ENCODE data around the gene NELFB. TPM values are rescaled to one million over a fixed set of nuclear protein-coding genes. Genes with fewer than 3 reads are reported as not detected.

The NELFB gene
- total and polyA plus RNA-seq, 9 of the 15 experiments (the other 6 are each of a cell fraction or from before 2014, with no cell fraction given): 0.24 to 84.0 (median 29.7) TPM

GRCh38 chr9:137218754-137219271 is 36.3 kb upstream of the NELFB start (continued):
- TF ChIP-seq COPS2 (conservative IDR thresholded peaks at IDR 0.05) (no peak), PRPF4 (IDR thresholded peaks at IDR 0.05; ENCODE audit: insufficient read depth, low read depth, low read length, poor library complexity, severe bottlenecking) (no peak), RCOR1 (IDR thresholded peaks at IDR 0.05; ENCODE audit: borderline replicate concordance in 1 of 2, low read depth in 2 of 2, low read length in 2 of 2) (peak in 1 of 2 experiments; percentile 59; a peak in 2 of 4 replicates), PHF8 (IDR thresholded peaks at IDR 0.05; ENCODE audit: borderline replicate concordance, low read length) (peak; percentile 23; the same call in 1 of the 2 replicates), RAD21 (CRISPR knock-in tag; conservative IDR thresholded peaks at IDR 0.05 in 1 of 2, IDR thresholded peaks at IDR 0.05 in 1 of 2) (peak in 1 of 2 experiments; percentile 30; a peak in 2 of 4 replicates), ZNF830 (CRISPR knock-in tag; IDR thresholded peaks at IDR 0.05) (no peak), MCM7 (IDR thresholded peaks at IDR 0.05) (no peak), NR1H2 (CRISPR knock-in tag; IDR thresholded peaks at IDR 0.05) (no peak), DACH1 (IDR thresholded peaks at IDR 0.05; ENCODE audit: partially characterized antibody) (peak; percentile 92), SMARCA4 (IDR thresholded peaks at IDR 0.05) (peak; percentile 90), ID3 (CRISPR knock-in tag; IDR thresholded peaks at IDR 0.05) (no peak), ID3 (tag; IDR thresholded peaks at IDR 0.05) (peak; percentile 81), SNAPC5 (CRISPR knock-in tag; IDR thresholded peaks at IDR 0.05) (no peak), FOXK2 (conservative IDR thresholded peaks at IDR 0.05 in 1 of 2, IDR thresholded peaks at IDR 0.05 in 1 of 2; ENCODE audit: low read depth in 2 of 2) (peak; percentile 48 to 59; a peak in 3 of 4 replicates), TAL1 (IDR thresholded peaks at IDR 0.05) (no peak), SRF (CRISPR knock-in tag; IDR thresholded peaks at IDR 0.05) (0 out of 4 replicates have a peak, but pooled peaks of 1 of the 2 experiments have one; percentile 48), FOXM1 (IDR thresholded peaks at IDR 0.05; ENCODE audit: low read depth) (no peak), FOXM1 (CRISPR knock-in tag; IDR thresholded peaks at IDR 0.05; ENCODE audit: low read depth) (no peak), GATA2 (CRISPR knock-in tag; IDR thresholded peaks at IDR 0.05) (peak; percentile 75), ZKSCAN8 (CRISPR knock-in tag; IDR thresholded peaks at IDR 0.05) (no peak), RHOXF2B (CRISPR knock-in tag; conservative IDR thresholded peaks at IDR 0.05) (no peak)
- TF ChIP-seq, protein P1, sequence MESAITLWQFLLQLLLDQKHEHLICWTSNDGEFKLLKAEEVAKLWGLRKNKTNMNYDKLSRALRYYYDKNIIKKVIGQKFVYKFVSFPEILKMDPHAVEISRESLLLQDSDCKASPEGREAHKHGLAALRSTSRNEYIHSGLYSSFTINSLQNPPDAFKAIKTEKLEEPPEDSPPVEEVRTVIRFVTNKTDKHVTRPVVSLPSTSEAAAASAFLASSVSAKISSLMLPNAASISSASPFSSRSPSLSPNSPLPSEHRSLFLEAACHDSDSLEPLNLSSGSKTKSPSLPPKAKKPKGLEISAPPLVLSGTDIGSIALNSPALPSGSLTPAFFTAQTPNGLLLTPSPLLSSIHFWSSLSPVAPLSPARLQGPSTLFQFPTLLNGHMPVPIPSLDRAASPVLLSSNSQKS (CRISPR knock-in tag; IDR thresholded peaks at IDR 0.05): no peak
- TF ChIP-seq, protein P2, sequence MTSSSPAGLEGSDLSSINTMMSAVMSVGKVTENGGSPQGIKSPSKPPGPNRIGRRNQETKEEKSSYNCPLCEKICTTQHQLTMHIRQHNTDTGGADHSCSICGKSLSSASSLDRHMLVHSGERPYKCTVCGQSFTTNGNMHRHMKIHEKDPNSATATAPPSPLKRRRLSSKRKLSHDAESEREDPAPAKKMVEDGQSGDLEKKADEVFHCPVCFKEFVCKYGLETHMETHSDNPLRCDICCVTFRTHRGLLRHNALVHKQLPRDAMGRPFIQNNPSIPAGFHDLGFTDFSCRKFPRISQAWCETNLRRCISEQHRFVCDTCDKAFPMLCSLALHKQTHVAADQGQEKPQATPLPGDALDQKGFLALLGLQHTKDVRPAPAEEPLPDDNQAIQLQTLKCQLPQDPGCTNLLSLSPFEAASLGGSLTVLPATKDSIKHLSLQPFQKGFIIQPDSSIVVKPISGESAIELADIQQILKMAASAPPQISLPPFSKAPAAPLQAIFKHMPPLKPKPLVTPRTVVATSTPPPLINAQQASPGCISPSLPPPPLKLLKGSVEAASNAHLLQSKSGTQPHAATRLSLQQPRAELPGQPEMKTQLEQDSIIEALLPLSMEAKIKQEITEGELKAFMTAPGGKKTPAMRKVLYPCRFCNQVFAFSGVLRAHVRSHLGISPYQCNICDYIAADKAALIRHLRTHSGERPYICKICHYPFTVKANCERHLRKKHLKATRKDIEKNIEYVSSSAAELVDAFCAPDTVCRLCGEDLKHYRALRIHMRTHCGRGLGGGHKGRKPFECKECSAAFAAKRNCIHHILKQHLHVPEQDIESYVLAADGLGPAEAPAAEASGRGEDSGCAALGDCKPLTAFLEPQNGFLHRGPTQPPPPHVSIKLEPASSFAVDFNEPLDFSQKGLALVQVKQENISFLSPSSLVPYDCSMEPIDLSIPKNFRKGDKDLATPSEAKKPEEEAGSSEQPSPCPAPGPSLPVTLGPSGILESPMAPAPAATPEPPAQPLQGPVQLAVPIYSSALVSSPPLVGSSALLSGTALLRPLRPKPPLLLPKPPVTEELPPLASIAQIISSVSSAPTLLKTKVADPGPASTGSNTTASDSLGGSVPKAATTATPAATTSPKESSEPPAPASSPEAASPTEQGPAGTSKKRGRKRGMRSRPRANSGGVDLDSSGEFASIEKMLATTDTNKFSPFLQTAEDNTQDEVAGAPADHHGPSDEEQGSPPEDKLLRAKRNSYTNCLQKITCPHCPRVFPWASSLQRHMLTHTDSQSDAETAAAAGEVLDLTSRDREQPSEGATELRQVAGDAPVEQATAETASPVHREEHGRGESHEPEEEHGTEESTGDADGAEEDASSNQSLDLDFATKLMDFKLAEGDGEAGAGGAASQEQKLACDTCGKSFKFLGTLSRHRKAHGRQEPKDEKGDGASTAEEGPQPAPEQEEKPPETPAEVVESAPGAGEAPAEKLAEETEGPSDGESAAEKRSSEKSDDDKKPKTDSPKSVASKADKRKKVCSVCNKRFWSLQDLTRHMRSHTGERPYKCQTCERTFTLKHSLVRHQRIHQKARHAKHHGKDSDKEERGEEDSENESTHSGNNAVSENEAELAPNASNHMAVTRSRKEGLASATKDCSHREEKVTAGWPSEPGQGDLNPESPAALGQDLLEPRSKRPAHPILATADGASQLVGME (CRISPR knock-in tag; IDR thresholded peaks at IDR 0.05): no peak; the same call in 1 of the 2 replicates
